HL-60 (cell line): ENCODE measurements around the gene SP1.

Experiments
- POLR2AphosphoS5 ChIP-seq: IDR thresholded peaks from 2 replicates; pipeline ENCODE4 v1.6.1; 2012; ENCODE audit warnings: low read depth
- SPI1 ChIP-seq: IDR thresholded peaks from 2 replicates; pipeline ENCODE4 v1.6.1; 2012; ENCODE audit warnings: low read depth, mild to moderate bottlenecking, borderline replicate concordance
- TF ChIP-seq, protein P1 (sequence below): IDR thresholded peaks from 2 replicates; pipeline ENCODE4 v1.6.1; 2012; ENCODE audit warnings: low read depth; ENCODE audit not compliant: insufficient replicate concordance
- TF ChIP-seq, protein P2 (sequence below): IDR thresholded peaks from one replicate; pipeline ENCODE4 v1.5.1; 2011; ENCODE audit warnings: low read length, control low read depth, inconsistent platforms; ENCODE audit not compliant: insufficient read depth

DNA sequence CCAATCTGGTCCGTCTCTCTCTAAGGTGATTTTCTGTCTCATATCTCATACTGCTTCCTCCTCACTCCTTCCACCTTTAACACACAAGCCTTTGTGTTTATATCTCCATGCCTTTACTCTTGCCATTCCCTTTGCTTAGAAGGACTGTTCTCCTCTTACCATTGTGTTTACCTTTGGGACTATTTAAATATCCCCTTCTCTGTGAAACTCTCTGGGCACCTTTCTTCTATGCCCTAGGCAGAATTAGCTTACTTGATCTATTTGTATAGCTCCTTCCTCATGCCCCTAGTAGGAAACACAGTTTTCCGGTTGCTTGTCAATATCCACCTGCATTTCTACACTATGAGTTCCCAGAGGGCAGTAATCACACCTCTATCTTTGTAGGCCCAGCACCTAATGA is 39.8 kb downstream of the SP1 start:
- TF ChIP-seq, protein P1, sequence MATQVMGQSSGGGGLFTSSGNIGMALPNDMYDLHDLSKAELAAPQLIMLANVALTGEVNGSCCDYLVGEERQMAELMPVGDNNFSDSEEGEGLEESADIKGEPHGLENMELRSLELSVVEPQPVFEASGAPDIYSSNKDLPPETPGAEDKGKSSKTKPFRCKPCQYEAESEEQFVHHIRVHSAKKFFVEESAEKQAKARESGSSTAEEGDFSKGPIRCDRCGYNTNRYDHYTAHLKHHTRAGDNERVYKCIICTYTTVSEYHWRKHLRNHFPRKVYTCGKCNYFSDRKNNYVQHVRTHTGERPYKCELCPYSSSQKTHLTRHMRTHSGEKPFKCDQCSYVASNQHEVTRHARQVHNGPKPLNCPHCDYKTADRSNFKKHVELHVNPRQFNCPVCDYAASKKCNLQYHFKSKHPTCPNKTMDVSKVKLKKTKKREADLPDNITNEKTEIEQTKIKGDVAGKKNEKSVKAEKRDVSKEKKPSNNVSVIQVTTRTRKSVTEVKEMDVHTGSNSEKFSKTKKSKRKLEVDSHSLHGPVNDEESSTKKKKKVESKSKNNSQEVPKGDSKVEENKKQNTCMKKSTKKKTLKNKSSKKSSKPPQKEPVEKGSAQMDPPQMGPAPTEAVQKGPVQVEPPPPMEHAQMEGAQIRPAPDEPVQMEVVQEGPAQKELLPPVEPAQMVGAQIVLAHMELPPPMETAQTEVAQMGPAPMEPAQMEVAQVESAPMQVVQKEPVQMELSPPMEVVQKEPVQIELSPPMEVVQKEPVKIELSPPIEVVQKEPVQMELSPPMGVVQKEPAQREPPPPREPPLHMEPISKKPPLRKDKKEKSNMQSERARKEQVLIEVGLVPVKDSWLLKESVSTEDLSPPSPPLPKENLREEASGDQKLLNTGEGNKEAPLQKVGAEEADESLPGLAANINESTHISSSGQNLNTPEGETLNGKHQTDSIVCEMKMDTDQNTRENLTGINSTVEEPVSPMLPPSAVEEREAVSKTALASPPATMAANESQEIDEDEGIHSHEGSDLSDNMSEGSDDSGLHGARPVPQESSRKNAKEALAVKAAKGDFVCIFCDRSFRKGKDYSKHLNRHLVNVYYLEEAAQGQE: no peak
- TF ChIP-seq POLR2AphosphoS5 (no peak), SPI1 (no peak)
- TF ChIP-seq, protein P2, sequence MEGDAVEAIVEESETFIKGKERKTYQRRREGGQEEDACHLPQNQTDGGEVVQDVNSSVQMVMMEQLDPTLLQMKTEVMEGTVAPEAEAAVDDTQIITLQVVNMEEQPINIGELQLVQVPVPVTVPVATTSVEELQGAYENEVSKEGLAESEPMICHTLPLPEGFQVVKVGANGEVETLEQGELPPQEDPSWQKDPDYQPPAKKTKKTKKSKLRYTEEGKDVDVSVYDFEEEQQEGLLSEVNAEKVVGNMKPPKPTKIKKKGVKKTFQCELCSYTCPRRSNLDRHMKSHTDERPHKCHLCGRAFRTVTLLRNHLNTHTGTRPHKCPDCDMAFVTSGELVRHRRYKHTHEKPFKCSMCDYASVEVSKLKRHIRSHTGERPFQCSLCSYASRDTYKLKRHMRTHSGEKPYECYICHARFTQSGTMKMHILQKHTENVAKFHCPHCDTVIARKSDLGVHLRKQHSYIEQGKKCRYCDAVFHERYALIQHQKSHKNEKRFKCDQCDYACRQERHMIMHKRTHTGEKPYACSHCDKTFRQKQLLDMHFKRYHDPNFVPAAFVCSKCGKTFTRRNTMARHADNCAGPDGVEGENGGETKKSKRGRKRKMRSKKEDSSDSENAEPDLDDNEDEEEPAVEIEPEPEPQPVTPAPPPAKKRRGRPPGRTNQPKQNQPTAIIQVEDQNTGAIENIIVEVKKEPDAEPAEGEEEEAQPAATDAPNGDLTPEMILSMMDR: no peak
